GM23338 (cell line): Measurements from ENCODE around the gene IGSF6. TPM values are rescaled to one million over a fixed set of nuclear protein-coding genes. Genes with fewer than 3 reads are reported as not detected.

ENCODE experiments used
- ATAC-seq: fragments of 200-7000 bp; cut with Tn5 transposase; 3 replicates; pipeline ENCODE4 v1.9.1; 2020
- DNase-seq: peaks from one replicate; pipeline ENCODE4 v3.0.0-alpha.2; 2015; ENCODE audit warnings: low spot score
- H2AFZ ChIP-seq: fragments of 200-600 bp; sonication (generic); 2 replicates; pipeline ENCODE4 v1.8.0; 2016; ENCODE audit warnings: antibody characterized with exemption, mild to moderate bottlenecking, moderate library complexity
- H3F3A ChIP-seq: fragments of 200-600 bp; sonication (generic); replicated peaks from 2 replicates; pipeline ENCODE4 v1.8.0; 2017; ENCODE audit warnings: antibody characterized with exemption, mixed run types, low read depth
- H3K27ac ChIP-seq: fragments of 200-600 bp; sonication (generic); 2 replicates; pipeline ENCODE4 v1.6.1; 2016; ENCODE audit warnings: low read depth
- H3K27me3 ChIP-seq: fragments of 200-600 bp; sonication (generic); 2 replicates; pipeline ENCODE4 v1.8.0; 2016; ENCODE audit warnings: mild to moderate bottlenecking, mixed run types, moderate library complexity; ENCODE audit not compliant: insufficient read depth
- H3K36me3 ChIP-seq: fragments of 200-600 bp; sonication (generic); 2 replicates; pipeline ENCODE4 v1.8.0; 2016; ENCODE audit warnings: mild to moderate bottlenecking; ENCODE audit not compliant: insufficient read depth
- H3K4me1 ChIP-seq: fragments of 200-600 bp; sonication (generic); 2 replicates; pipeline ENCODE4 v1.8.0; 2016; ENCODE audit warnings: mild to moderate bottlenecking, moderate library complexity; ENCODE audit not compliant: insufficient read depth
- H3K4me2 ChIP-seq: fragments of 200-600 bp; sonication (generic); 2 replicates; pipeline ENCODE4 v1.7.1; 2017; ENCODE audit warnings: mixed run types
- H3K4me3 ChIP-seq: fragments of 200-600 bp; sonication (generic); 2 replicates; pipeline ENCODE4 v1.6.1; 2016; ENCODE audit warnings: mixed run types
- H3K79me2 ChIP-seq: fragments of 200-600 bp; sonication (generic); replicated peaks from 2 replicates; pipeline ENCODE4 v1.8.0; 2017; ENCODE audit warnings: mild to moderate bottlenecking; ENCODE audit not compliant: insufficient read depth
- H3K9me2 ChIP-seq: fragments of 200-600 bp; sonication (generic); 2 replicates; pipeline ENCODE4 v1.8.0; 2017; ENCODE audit not compliant: insufficient read depth
- H4K20me1 ChIP-seq: fragments of 200-600 bp; sonication (generic); replicated peaks from 2 replicates; pipeline ENCODE4 v1.8.0; 2017; ENCODE audit warnings: mild to moderate bottlenecking; ENCODE audit not compliant: insufficient read depth
- H3K27ac Mint-ChIP-seq: 2 replicates; pipeline ENCODE4 v1.8.0; 2020; ENCODE audit warnings: inconsistent platforms, mild to moderate bottlenecking, moderate library complexity, mixed read lengths
- H3K27me3 Mint-ChIP-seq: 3 replicates; pipeline ENCODE4 v1.8.0; 2022; ENCODE audit warnings: low read depth, mild to moderate bottlenecking, moderate library complexity, mixed read lengths, inconsistent platforms; ENCODE audit not compliant: insufficient read depth, poor library complexity
- H3K36me3 Mint-ChIP-seq: 3 replicates; pipeline ENCODE4 v1.8.0; 2021; ENCODE audit warnings: low read depth, mild to moderate bottlenecking, inconsistent platforms, moderate library complexity, mixed read lengths
- H3K4me1 Mint-ChIP-seq: 3 replicates; pipeline ENCODE4 v1.8.0; 2020; ENCODE audit warnings: mild to moderate bottlenecking, inconsistent platforms, mixed read lengths
- H3K4me3 Mint-ChIP-seq: 3 replicates; pipeline ENCODE4 v1.8.0; 2021; ENCODE audit warnings: moderate library complexity, mild to moderate bottlenecking, inconsistent platforms, mixed read lengths
- H3K9me3 Mint-ChIP-seq: 3 replicates; pipeline ENCODE4 v1.8.0; 2020; ENCODE audit warnings: moderate library complexity, mild to moderate bottlenecking, inconsistent platforms, mixed read lengths
- CREB1 ChIP-seq: fragments of 250-450 bp; sonication (Bioruptor Pico); IDR thresholded peaks from 2 replicates; pipeline ENCODE4 v1.5.0; 2020; ENCODE audit warnings: low read depth, mild to moderate bottlenecking, moderate library complexity
- CTCF ChIP-seq, 2 experiments: fragments of 200-600 bp in 1 of 2; sonication (generic) in 1 of 2; conservative IDR thresholded peaks; 2 replicates each; pipeline versions ENCODE4 v1.5.1 to v1.6.1; 2016 to 2017; ENCODE audit warnings: antibody characterized with exemption in 2 of 2, low read depth in 2 of 2, mild to moderate bottlenecking in 2 of 2, moderate library complexity in 1 of 2
- ETS1 ChIP-seq: IDR thresholded peaks from 2 replicates; pipeline ENCODE4 v1.6.1; 2016; ENCODE audit warnings: antibody characterized with exemption
- EZH2 ChIP-seq: fragments of 200-600 bp; sonication (generic); IDR thresholded peaks from one replicate; pipeline ENCODE4 v1.8.0; 2017; ENCODE audit warnings: antibody characterized with exemption, mild to moderate bottlenecking, low read depth; ENCODE audit not compliant: unreplicated experiment
- NANOG ChIP-seq: IDR thresholded peaks from 2 replicates; pipeline ENCODE4 v1.6.1; 2016; ENCODE audit warnings: antibody characterized with exemption, borderline replicate concordance
- ZNF114 ChIP-seq: fragments of 250-450 bp; sonication (Bioruptor Pico); IDR thresholded peaks from 2 replicates; pipeline ENCODE4 v1.5.0; 2020; ENCODE audit warnings: mild to moderate bottlenecking, moderate library complexity
- ZNF331 ChIP-seq: fragments of 250-450 bp; sonication (Bioruptor Pico); IDR thresholded peaks from 2 replicates; pipeline ENCODE4 v1.5.0; 2020; ENCODE audit warnings: low read depth, mild to moderate bottlenecking, moderate library complexity
- polyA plus RNA-seq: library from polyadenylated mRNA; unstranded; fragments of >200 nt; fragmentation: Nextera tagmentation; extraction: Ambion mirVana; gene quantifications from 2 replicates; pipeline ENCODE4 v1.2.1, GENCODE V29; 2016
- total RNA-seq: library from RNA; depleted of rRNA; stranded (reverse); fragments of >200 nt; shearing (Covaris generic); gene quantifications from 2 replicates; pipeline ENCODE4 v1.2.3, GENCODE V29; 2014
- TF ChIP-seq, protein P1 (sequence below): fragments of 250-450 bp; sonication (Bioruptor Pico); IDR thresholded peaks from 2 replicates; pipeline ENCODE4 v1.5.0; 2020; ENCODE audit warnings: mild to moderate bottlenecking, moderate library complexity
- TF ChIP-seq, protein P2 (sequence below): IDR thresholded peaks from one replicate; pipeline ENCODE4 v1.6.1; 2018; ENCODE audit warnings: antibody characterized with exemption; ENCODE audit not compliant: unreplicated experiment

IGSF6 gene
- total and polyA plus RNA-seq, 2 experiments from 2014 or later, result 0.19 TPM; not detected in 1

DNA sequence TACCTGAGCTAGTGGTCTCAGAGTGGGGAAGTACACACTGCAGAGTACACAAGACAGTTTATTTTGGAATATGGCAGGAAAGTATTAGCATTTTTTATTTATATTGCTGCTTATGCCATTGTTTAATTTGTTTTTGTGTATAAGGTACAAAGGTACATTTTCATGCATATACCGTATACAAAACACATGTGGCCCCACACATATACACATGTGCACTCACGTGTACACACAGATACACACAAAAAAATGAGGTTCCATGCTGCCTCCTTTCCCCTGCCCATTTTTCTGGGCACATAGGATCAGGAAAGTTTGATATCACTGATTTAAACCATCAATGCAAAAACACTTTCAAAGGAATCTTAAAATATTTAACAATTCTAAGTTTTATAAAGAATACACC lies 12.9 kb downstream of the IGSF6 start:
- ATAC-seq (no peak), DNase-seq (no peak)
- H3K4me1 Mint-ChIP-seq, result peaks cover 16% of the 10 kb centered on the region; the same call in 2 of the 3 replicates
- H3K4me3 ChIP-seq, result no peak overlapping the region
- H3K4me2 ChIP-seq, result no peak overlapping the region
- H4K20me1 ChIP-seq, result peaks cover 3% of the 10 kb centered on the region
- H3K79me2 ChIP-seq, result peaks cover 17% of the 10 kb centered on the region; the same call in 1 of the 2 replicates
- H3K27ac ChIP-seq, result no peak overlapping the region
- H3K36me3 Mint-ChIP-seq, result peaks cover 7% of the 10 kb centered on the region; the same call in 1 of the 3 replicates
- TF ChIP-seq CREB1 (CRISPR knock-in tag), result no peak
- no peak for TF ChIP-seq EZH2
- TF ChIP-seq CTCF (conservative IDR thresholded peaks at IDR 0.05; ENCODE audit: low read depth in 2 of 2), result no peak
- TF ChIP-seq, protein P1, sequence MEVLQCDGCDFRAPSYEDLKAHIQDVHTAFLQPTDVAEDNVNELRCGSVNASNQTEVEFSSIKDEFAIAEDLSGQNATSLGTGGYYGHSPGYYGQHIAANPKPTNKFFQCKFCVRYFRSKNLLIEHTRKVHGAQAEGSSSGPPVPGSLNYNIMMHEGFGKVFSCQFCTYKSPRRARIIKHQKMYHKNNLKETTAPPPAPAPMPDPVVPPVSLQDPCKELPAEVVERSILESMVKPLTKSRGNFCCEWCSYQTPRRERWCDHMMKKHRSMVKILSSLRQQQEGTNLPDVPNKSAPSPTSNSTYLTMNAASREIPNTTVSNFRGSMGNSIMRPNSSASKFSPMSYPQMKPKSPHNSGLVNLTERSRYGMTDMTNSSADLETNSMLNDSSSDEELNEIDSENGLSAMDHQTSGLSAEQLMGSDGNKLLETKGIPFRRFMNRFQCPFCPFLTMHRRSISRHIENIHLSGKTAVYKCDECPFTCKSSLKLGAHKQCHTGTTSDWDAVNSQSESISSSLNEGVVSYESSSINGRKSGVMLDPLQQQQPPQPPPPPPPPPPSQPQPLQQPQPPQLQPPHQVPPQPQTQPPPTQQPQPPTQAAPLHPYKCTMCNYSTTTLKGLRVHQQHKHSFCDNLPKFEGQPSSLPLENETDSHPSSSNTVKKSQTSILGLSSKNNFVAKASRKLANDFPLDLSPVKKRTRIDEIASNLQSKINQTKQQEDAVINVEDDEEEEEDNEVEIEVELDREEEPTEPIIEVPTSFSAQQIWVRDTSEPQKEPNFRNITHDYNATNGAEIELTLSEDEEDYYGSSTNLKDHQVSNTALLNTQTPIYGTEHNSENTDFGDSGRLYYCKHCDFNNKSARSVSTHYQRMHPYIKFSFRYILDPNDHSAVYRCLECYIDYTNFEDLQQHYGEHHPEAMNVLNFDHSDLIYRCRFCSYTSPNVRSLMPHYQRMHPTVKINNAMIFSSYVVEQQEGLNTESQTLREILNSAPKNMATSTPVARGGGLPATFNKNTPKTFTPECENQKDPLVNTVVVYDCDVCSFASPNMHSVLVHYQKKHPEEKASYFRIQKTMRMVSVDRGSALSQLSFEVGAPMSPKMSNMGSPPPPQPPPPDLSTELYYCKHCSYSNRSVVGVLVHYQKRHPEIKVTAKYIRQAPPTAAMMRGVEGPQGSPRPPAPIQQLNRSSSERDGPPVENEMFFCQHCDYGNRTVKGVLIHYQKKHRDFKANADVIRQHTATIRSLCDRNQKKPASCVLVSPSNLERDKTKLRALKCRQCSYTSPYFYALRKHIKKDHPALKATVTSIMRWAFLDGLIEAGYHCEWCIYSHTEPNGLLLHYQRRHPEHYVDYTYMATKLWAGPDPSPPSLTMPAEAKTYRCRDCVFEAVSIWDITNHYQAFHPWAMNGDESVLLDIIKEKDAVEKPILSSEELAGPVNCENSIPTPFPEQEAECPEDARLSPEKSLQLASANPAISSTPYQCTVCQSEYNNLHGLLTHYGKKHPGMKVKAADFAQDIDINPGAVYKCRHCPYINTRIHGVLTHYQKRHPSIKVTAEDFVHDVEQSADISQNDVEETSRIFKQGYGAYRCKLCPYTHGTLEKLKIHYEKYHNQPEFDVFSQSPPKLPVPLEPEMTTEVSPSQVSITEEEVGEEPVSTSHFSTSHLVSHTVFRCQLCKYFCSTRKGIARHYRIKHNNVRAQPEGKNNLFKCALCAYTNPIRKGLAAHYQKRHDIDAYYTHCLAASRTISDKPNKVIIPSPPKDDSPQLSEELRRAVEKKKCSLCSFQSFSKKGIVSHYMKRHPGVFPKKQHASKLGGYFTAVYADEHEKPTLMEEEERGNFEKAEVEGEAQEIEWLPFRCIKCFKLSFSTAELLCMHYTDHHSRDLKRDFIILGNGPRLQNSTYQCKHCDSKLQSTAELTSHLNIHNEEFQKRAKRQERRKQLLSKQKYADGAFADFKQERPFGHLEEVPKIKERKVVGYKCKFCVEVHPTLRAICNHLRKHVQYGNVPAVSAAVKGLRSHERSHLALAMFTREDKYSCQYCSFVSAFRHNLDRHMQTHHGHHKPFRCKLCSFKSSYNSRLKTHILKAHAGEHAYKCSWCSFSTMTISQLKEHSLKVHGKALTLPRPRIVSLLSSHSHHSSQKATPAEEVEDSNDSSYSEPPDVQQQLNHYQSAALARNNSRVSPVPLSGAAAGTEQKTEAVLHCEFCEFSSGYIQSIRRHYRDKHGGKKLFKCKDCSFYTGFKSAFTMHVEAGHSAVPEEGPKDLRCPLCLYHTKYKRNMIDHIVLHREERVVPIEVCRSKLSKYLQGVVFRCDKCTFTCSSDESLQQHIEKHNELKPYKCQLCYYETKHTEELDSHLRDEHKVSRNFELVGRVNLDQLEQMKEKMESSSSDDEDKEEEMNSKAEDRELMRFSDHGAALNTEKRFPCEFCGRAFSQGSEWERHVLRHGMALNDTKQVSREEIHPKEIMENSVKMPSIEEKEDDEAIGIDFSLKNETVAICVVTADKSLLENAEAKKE (CRISPR knock-in tag), result no peak
- no peak for TF ChIP-seq ZNF331 (CRISPR knock-in tag)
- TF ChIP-seq ETS1, result no peak
- TF ChIP-seq NANOG, result no peak
- TF ChIP-seq, protein P2, sequence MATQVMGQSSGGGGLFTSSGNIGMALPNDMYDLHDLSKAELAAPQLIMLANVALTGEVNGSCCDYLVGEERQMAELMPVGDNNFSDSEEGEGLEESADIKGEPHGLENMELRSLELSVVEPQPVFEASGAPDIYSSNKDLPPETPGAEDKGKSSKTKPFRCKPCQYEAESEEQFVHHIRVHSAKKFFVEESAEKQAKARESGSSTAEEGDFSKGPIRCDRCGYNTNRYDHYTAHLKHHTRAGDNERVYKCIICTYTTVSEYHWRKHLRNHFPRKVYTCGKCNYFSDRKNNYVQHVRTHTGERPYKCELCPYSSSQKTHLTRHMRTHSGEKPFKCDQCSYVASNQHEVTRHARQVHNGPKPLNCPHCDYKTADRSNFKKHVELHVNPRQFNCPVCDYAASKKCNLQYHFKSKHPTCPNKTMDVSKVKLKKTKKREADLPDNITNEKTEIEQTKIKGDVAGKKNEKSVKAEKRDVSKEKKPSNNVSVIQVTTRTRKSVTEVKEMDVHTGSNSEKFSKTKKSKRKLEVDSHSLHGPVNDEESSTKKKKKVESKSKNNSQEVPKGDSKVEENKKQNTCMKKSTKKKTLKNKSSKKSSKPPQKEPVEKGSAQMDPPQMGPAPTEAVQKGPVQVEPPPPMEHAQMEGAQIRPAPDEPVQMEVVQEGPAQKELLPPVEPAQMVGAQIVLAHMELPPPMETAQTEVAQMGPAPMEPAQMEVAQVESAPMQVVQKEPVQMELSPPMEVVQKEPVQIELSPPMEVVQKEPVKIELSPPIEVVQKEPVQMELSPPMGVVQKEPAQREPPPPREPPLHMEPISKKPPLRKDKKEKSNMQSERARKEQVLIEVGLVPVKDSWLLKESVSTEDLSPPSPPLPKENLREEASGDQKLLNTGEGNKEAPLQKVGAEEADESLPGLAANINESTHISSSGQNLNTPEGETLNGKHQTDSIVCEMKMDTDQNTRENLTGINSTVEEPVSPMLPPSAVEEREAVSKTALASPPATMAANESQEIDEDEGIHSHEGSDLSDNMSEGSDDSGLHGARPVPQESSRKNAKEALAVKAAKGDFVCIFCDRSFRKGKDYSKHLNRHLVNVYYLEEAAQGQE, result no peak
- no peak for TF ChIP-seq ZNF114 (CRISPR knock-in tag)
- H3K27me3 Mint-ChIP-seq, result peaks cover 2% of the 10 kb centered on the region
- no peaks in the 10 kb centered on the region for H3K9me3 Mint-ChIP-seq
- H3K27me3 ChIP-seq, result no peaks in the 10 kb centered on the region
- no peaks in the 10 kb centered on the region for H3F3A ChIP-seq
- no peaks in the 10 kb centered on the region for H3K9me2 ChIP-seq
- no peak overlapping the region for H2AFZ ChIP-seq
- no peak overlapping the region for H3K27ac Mint-ChIP-seq
- H3K36me3 ChIP-seq, result no peaks in the 10 kb centered on the region
- H3K4me1 ChIP-seq, result peaks cover 8% of the 10 kb centered on the region; the same call in 1 of the 2 replicates
- no peak overlapping the region for H3K4me3 Mint-ChIP-seq
